ENCODE measurements around the gene P2RX1. TPM values are rescaled to one million over a fixed set of nuclear protein-coding genes. Genes with fewer than 3 reads are reported as not detected.

Gene P2RX1
- total and polyA plus RNA-seq, 4 donors = 0.44 to 5.2 (median 0.64) TPM

DNA sequence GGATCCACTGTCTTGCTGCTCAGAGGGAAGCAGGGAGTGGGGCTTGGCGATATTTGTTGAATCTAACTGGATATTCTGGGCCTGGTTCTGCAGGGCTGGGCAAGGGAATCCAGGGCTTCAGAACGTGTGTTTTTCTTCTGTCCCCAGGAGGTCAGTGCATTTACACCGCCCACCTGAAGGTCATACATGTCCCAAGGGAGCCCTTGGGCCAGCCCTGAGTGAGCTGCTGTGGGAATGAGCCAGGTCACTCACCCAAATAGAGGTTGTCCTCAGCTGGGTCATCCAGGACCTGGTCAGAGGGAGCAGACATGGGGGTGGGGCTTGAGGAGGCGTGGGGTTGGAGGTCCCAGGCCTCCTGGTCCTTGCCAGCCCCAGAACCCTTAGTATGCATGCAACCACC lies 34.0 kb downstream of the P2RX1 start:
- Histone ChIP-seq H3K36me3 (ENCODE audit: control insufficient read depth in 4 of 4, insufficient read depth in 3 of 4, low read depth in 1 of 4, low read length in 3 of 4) (no peaks in the 10 kb centered on the region), H3K9me3 (ENCODE audit: control insufficient read depth in 4 of 4, low read length in 3 of 4) (no peaks in the 10 kb centered on the region), H3K27ac (ENCODE audit: low read depth in 1 of 2, low read length in 2 of 2) (no peak overlapping the region), H3K9ac (ENCODE audit: low read depth in 1 of 2, low read length in 2 of 2) (no peak overlapping the region), H3K4me3 (ENCODE audit: low read depth in 1 of 3, low read length in 3 of 3) (no peak overlapping the region), H3K27me3 (ENCODE audit: control insufficient read depth in 4 of 4, insufficient read depth in 4 of 4, low read length in 3 of 4) (peaks cover 0 to 2% (median 0%) of the 10 kb centered on the region in 4 donors), H3K4me1 (ENCODE audit: control insufficient read depth in 4 of 4, insufficient read depth in 4 of 4, low read length in 3 of 4) (peaks cover 0 to 10% (median 5%) of the 10 kb centered on the region in 4 donors)
- TF ChIP-seq TAF1 (conservative IDR thresholded peaks at IDR 0.05) = no peak
- no peak for TF ChIP-seq FOXA1 (IDR thresholded peaks at IDR 0.05)
- TF ChIP-seq HNF4A (conservative IDR thresholded peaks at IDR 0.05) = no peak
- no peak for TF ChIP-seq FOXA2 (IDR thresholded peaks at IDR 0.05)
- no peak for TF ChIP-seq RAD21 (IDR thresholded peaks at IDR 0.05)
- TF ChIP-seq SP1 (IDR thresholded peaks at IDR 0.05) = no peak
- no peak for TF ChIP-seq HNF4G (IDR thresholded peaks at IDR 0.05)
- TF ChIP-seq GABPA (IDR thresholded peaks at IDR 0.05 in 1 of 2, conservative IDR thresholded peaks at IDR 0.05 in 1 of 2) = no peak
- TF ChIP-seq EGR1 (IDR thresholded peaks at IDR 0.05; ENCODE audit: low read depth in 2 of 2) = no peak
- no peak for TF ChIP-seq YY1 (IDR thresholded peaks at IDR 0.05)
- no peak for DNase-seq (ENCODE audit: low spot score)
- WGBS = 84% methylated on average over 4 of the region's 4 CpGs

DNA sequence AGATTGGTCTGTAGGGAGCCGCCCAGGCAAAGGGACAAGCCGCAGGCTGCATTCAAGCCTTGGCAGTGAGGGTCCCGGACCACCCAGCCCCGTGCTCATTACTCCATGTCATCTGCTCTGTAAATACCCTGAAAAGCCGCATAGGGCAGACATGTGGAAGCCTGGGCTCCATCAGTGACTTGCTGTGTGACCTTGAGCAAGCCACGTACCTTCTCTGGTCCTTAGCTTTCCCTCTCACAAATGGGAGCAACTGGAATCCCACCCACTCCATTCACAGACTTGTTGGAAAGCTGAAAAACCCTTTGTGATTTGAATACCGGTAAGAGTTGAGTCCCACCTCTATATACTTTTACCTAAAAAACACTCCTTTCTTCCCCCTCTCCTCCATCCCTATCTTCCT lies 35.3 kb downstream of the P2RX1 start:
- Histone ChIP-seq H3K9me3 (ENCODE audit: control insufficient read depth in 4 of 4, low read length in 3 of 4) (no peaks in the 10 kb centered on the region), H3K36me3 (ENCODE audit: control insufficient read depth in 4 of 4, insufficient read depth in 3 of 4, low read depth in 1 of 4, low read length in 3 of 4) (no peaks in the 10 kb centered on the region), H3K27me3 (ENCODE audit: control insufficient read depth in 4 of 4, insufficient read depth in 4 of 4, low read length in 3 of 4) (no peaks in the 10 kb centered on the region), H3K4me1 (ENCODE audit: control insufficient read depth in 4 of 4, insufficient read depth in 4 of 4, low read length in 3 of 4) (peaks cover 0 to under 1% (median 0%) of the 10 kb centered on the region in 4 donors), H3K4me3 (ENCODE audit: low read depth in 1 of 3, low read length in 3 of 3) (no peak overlapping the region), H3K27ac (ENCODE audit: low read depth in 1 of 2, low read length in 2 of 2) (no peak overlapping the region), H3K9ac (ENCODE audit: low read depth in 1 of 2, low read length in 2 of 2) (no peak overlapping the region)
- WGBS = 90% methylated on average over 7 of the region's 7 CpGs
- no peak for DNase-seq (ENCODE audit: low spot score)
- TF ChIP-seq, protein P1, sequence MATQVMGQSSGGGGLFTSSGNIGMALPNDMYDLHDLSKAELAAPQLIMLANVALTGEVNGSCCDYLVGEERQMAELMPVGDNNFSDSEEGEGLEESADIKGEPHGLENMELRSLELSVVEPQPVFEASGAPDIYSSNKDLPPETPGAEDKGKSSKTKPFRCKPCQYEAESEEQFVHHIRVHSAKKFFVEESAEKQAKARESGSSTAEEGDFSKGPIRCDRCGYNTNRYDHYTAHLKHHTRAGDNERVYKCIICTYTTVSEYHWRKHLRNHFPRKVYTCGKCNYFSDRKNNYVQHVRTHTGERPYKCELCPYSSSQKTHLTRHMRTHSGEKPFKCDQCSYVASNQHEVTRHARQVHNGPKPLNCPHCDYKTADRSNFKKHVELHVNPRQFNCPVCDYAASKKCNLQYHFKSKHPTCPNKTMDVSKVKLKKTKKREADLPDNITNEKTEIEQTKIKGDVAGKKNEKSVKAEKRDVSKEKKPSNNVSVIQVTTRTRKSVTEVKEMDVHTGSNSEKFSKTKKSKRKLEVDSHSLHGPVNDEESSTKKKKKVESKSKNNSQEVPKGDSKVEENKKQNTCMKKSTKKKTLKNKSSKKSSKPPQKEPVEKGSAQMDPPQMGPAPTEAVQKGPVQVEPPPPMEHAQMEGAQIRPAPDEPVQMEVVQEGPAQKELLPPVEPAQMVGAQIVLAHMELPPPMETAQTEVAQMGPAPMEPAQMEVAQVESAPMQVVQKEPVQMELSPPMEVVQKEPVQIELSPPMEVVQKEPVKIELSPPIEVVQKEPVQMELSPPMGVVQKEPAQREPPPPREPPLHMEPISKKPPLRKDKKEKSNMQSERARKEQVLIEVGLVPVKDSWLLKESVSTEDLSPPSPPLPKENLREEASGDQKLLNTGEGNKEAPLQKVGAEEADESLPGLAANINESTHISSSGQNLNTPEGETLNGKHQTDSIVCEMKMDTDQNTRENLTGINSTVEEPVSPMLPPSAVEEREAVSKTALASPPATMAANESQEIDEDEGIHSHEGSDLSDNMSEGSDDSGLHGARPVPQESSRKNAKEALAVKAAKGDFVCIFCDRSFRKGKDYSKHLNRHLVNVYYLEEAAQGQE (IDR thresholded peaks at IDR 0.05) = no peak

DNA sequence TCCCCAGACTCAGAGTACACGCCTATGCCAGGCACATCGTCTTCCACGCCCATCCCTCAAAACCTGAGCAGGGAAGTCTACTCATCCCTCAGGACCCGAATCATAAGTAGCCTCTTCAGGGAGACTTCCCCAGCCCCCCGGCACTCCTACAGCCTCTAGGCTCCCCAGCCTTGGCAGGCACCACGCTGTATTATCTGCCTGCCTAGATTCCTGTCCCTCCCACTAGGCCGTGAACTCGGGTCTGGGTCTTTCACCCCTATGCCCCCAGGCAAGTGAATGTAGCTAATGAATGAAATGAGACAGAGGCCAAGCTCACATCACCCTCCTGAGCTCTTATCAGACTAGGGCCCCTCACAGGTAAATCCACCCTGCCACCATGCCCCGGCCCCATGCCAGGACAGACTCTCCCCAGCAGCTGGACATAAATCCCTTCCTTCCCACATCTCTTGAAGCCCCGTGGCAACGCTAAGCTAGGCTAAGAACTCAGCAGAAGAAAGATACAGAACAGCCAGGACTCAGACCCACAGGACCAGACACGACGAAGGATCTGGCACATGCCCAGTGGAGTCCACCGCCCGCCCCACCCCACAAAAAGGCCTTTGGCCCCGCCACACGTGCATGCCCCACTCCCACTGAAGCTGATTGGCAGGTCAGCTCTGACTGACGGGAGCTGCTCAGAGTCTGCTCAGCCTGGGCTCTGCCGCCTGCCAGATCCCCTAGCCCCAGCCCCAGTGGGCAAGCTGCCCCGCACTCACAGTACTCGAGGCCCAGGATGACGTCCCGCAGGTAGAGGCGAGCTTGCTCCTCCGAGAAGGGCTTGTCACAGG lies 36.5 kb downstream of the P2RX1 start:
- no peak overlapping the region for H3K9ac ChIP-seq (ENCODE audit: low read depth in 1 of 2, low read length in 2 of 2)
- no peaks in the 10 kb centered on the region for H3K4me1 ChIP-seq (ENCODE audit: control insufficient read depth in 4 of 4, insufficient read depth in 4 of 4, low read length in 3 of 4)
- no peaks in the 10 kb centered on the region for H3K9me3 ChIP-seq (ENCODE audit: control insufficient read depth in 4 of 4, low read length in 3 of 4)
- H3K4me3 ChIP-seq (ENCODE audit: low read depth in 1 of 3, low read length in 3 of 3) = no peak overlapping the region
- WGBS = 66% methylated on average over 25 of the region's 25 CpGs
- no peak overlapping the region for H3K27ac ChIP-seq (ENCODE audit: low read depth in 1 of 2, low read length in 2 of 2)
- DNase-seq (ENCODE audit: low spot score) = peak; percentile 46
- no peaks in the 10 kb centered on the region for H3K36me3 ChIP-seq (ENCODE audit: control insufficient read depth in 4 of 4, insufficient read depth in 3 of 4, low read depth in 1 of 4, low read length in 3 of 4)
- no peaks in the 10 kb centered on the region for H3K27me3 ChIP-seq (ENCODE audit: control insufficient read depth in 4 of 4, insufficient read depth in 4 of 4, low read length in 3 of 4)
- TF ChIP-seq, protein P2, sequence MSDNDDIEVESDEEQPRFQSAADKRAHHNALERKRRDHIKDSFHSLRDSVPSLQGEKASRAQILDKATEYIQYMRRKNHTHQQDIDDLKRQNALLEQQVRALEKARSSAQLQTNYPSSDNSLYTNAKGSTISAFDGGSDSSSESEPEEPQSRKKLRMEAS (IDR thresholded peaks at IDR 0.05) = no peak
- no peak for TF ChIP-seq YY1 (IDR thresholded peaks at IDR 0.05)
- no peak for TF ChIP-seq HNF4G (IDR thresholded peaks at IDR 0.05)
- TF ChIP-seq GABPA (IDR thresholded peaks at IDR 0.05 in 1 of 2, conservative IDR thresholded peaks at IDR 0.05 in 1 of 2) = no peak
- TF ChIP-seq NR2F2 (IDR thresholded peaks at IDR 0.05) = no peak
- no peak for TF ChIP-seq RAD21 (IDR thresholded peaks at IDR 0.05)
- TF ChIP-seq, protein P3, sequence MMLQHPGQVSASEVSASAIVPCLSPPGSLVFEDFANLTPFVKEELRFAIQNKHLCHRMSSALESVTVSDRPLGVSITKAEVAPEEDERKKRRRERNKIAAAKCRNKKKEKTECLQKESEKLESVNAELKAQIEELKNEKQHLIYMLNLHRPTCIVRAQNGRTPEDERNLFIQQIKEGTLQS (IDR thresholded peaks at IDR 0.05) = no peak
- TF ChIP-seq FOXA2 (IDR thresholded peaks at IDR 0.05) = no peak
- TF ChIP-seq FOXA1 (IDR thresholded peaks at IDR 0.05) = no peak
- TF ChIP-seq HNF4A (conservative IDR thresholded peaks at IDR 0.05) = no peak
- TF ChIP-seq, protein P4, sequence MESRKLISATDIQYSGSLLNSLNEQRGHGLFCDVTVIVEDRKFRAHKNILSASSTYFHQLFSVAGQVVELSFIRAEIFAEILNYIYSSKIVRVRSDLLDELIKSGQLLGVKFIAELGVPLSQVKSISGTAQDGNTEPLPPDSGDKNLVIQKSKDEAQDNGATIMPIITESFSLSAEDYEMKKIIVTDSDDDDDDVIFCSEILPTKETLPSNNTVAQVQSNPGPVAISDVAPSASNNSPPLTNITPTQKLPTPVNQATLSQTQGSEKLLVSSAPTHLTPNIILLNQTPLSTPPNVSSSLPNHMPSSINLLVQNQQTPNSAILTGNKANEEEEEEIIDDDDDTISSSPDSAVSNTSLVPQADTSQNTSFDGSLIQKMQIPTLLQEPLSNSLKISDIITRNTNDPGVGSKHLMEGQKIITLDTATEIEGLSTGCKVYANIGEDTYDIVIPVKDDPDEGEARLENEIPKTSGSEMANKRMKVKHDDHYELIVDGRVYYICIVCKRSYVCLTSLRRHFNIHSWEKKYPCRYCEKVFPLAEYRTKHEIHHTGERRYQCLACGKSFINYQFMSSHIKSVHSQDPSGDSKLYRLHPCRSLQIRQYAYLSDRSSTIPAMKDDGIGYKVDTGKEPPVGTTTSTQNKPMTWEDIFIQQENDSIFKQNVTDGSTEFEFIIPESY (IDR thresholded peaks at IDR 0.05) = no peak
- TF ChIP-seq TAF1 (conservative IDR thresholded peaks at IDR 0.05) = no peak
- no peak for TF ChIP-seq JUND (IDR thresholded peaks at IDR 0.05)
- TF ChIP-seq, protein P1 (IDR thresholded peaks at IDR 0.05) = no peak
- no peak for TF ChIP-seq SP1 (IDR thresholded peaks at IDR 0.05)
